HCT116 (cell line): ENCODE measurements around the gene TMTC1. TPM values are rescaled to one million over a fixed set of nuclear protein-coding genes. Genes with fewer than 3 reads are reported as not detected.

Experiments
- ATAC-seq: fragments of 200-7000 bp; cut with Tn5 transposase; 2 replicates; pipeline ENCODE4 v1.9.1; 2020; ENCODE audit warnings: mild to moderate bottlenecking, moderate library complexity
- BruUV-seq: library from RNA; stranded (reverse); fragments of 400-500 nt; replicated peaks from 2 replicates; lab custom pipeline; 2021; lab: Mats Ljungman, UMichigan
- CTCF ChIA-PET: fragments of 300-600 bp; sonication (Branson Sonifier 250); formaldehyde crosslinking; loops from one replicate; lab custom pipeline; 2021; ENCODE audit warnings: antibody characterized with exemption; lab: Charles Lee
- POLR2A ChIA-PET: fragments of 300-600, 350-600 bp; sonication (Branson Sonifier 250); formaldehyde crosslinking; loops from one replicate; lab custom pipeline; 2021; ENCODE audit warnings: antibody characterized with exemption; lab: Charles Lee
- RAD21 ChIA-PET, 2 experiments: fragments of 300-600 bp; sonication (Branson Sonifier 250); formaldehyde crosslinking; loops; one replicate each; lab custom pipeline; 2023; ENCODE audit warnings: low total read pairs in 2 of 2; ENCODE audit not compliant: uncharacterized antibody in 2 of 2, unreplicated experiment in 2 of 2, low non-redundant PET in 1 of 2; lab: Charles Lee
- DNase-seq: peaks from one replicate; pipeline ENCODE4 v3.0.0-alpha.2; 2010; ENCODE audit warnings: low read depth, low spot score
- H2AFZ ChIP-seq: fragments of 200-600 bp; shearing (Covaris generic), sonication (generic); 2 replicates; pipeline ENCODE4 v1.6.1; 2017; ENCODE audit warnings: low read depth, mixed run types, mixed read lengths, antibody characterized with exemption, low read length; ENCODE audit not compliant: poor library complexity, severe bottlenecking
- H3K27ac ChIP-seq: 2 replicates; pipeline ENCODE4 v1.5.1; 2012; ENCODE audit warnings: low read depth, low read length
- H3K27me3 ChIP-seq: fragments of 200-600 bp; sonication (generic); 2 replicates; pipeline ENCODE4 v1.6.1; 2016; ENCODE audit warnings: mixed run types, low read length, mixed read lengths; ENCODE audit not compliant: insufficient read depth
- H3K36me3 ChIP-seq, 2 experiments: fragments of 200-500 bp in 1 of 2; fragments of 200-600 bp in 1 of 2; sonication (Bioruptor generic) in 1 of 2; sonication (generic) in 1 of 2; 2 replicates each; pipeline versions ENCODE4 v1.5.1 to v1.6.1; 2014 to 2016; ENCODE audit warnings: low read length in 2 of 2, inconsistent platforms in 1 of 2, mixed read lengths in 1 of 2, mixed run types in 1 of 2; ENCODE audit not compliant: insufficient read depth in 2 of 2, control insufficient read depth in 1 of 2
- H3K4me1 ChIP-seq, 2 experiments: fragments of 200-600 bp in 1 of 2; sonication (generic) in 1 of 2; 2 replicates each; pipeline versions ENCODE4 v1.5.1 to v1.6.1; 2012 to 2017; ENCODE audit warnings: low read length in 2 of 2, inconsistent platforms in 1 of 2, mild to moderate bottlenecking in 1 of 2, mixed read lengths in 1 of 2, mixed run types in 1 of 2, moderate library complexity in 1 of 2; ENCODE audit not compliant: insufficient read depth in 2 of 2, control insufficient read depth in 1 of 2
- H3K4me2 ChIP-seq: fragments of 200-600 bp; sonication (generic); 2 replicates; pipeline ENCODE4 v1.6.1; 2017; ENCODE audit warnings: mixed run types, low read length, mixed read lengths
- H3K4me3 ChIP-seq, 2 experiments: fragments of 200-600 bp in 1 of 2; sonication (generic) in 1 of 2; replicated peaks in 1 of 2; 2 replicates each; pipeline ENCODE4 v1.5.1; 2011 to 2016; ENCODE audit warnings: low read length in 2 of 2, control low read depth in 1 of 2, low read depth in 1 of 2, mild to moderate bottlenecking in 1 of 2, mixed read lengths in 1 of 2, mixed run types in 1 of 2
- H3K79me2 ChIP-seq: fragments of 200-600 bp; sonication (generic); 2 replicates; pipeline ENCODE4 v1.6.1; 2017; ENCODE audit warnings: mild to moderate bottlenecking, mixed run types, low read length, moderate library complexity, mixed read lengths; ENCODE audit not compliant: insufficient read depth
- H3K9ac ChIP-seq: fragments of 200-600 bp; sonication (generic); 2 replicates; pipeline ENCODE4 v1.6.1; 2016; ENCODE audit warnings: low read length, mixed read lengths
- H3K9me2 ChIP-seq: fragments of 200-600 bp; sonication (generic), shearing (Covaris generic); 2 replicates; pipeline ENCODE4 v1.6.1; 2017; ENCODE audit warnings: mixed run types, mild to moderate bottlenecking, moderate library complexity; ENCODE audit not compliant: insufficient read depth
- H3K9me3 ChIP-seq, 2 experiments: fragments of 200-500 bp in 1 of 2; fragments of 200-600 bp in 1 of 2; sonication (Bioruptor generic) in 1 of 2; sonication (generic) in 1 of 2; 2 replicates each; pipeline ENCODE4 v1.6.1; 2014 to 2017; ENCODE audit warnings: low read length in 2 of 2, mixed read lengths in 2 of 2, inconsistent platforms in 1 of 2, low read depth in 1 of 2, mild to moderate bottlenecking in 1 of 2, mixed run types in 1 of 2, moderate library complexity in 1 of 2; ENCODE audit not compliant: control insufficient read depth in 1 of 2, insufficient read depth in 1 of 2
- H4K20me1 ChIP-seq: fragments of 200-600 bp; sonication (generic), shearing (Covaris generic); 2 replicates; pipeline ENCODE4 v1.6.1; 2017; ENCODE audit warnings: mixed run types, mild to moderate bottlenecking, moderate library complexity; ENCODE audit not compliant: insufficient read depth
- CBX3 ChIP-seq: IDR thresholded peaks from 2 replicates; pipeline ENCODE4 v1.6.1; 2012; ENCODE audit warnings: low read depth
- CEBPB ChIP-seq: IDR thresholded peaks from 2 replicates; pipeline ENCODE4 v1.6.1; 2012; ENCODE audit warnings: low read depth
- CTCF ChIP-seq, 3 experiments: fragments of 200-600 bp in 1 of 3; sonication (generic) in 1 of 3; IDR thresholded peaks in 2 of 3; conservative IDR thresholded peaks in 1 of 3; 2 replicates each; pipeline ENCODE4 v1.5.1; 2012 to 2017; ENCODE audit warnings: low read depth in 2 of 3, low read length in 2 of 3, antibody characterized with exemption in 1 of 3, borderline replicate concordance in 1 of 3, control low read depth in 1 of 3, mild to moderate bottlenecking in 1 of 3, mixed read lengths in 1 of 3, mixed run types in 1 of 3, moderate library complexity in 1 of 3; ENCODE audit not compliant: insufficient read depth in 1 of 3
- EGR1 ChIP-seq: IDR thresholded peaks from 2 replicates; pipeline ENCODE4 v1.6.1; 2012; ENCODE audit warnings: low read depth
- ELF1 ChIP-seq: IDR thresholded peaks from 2 replicates; pipeline ENCODE4 v1.6.1; 2012; ENCODE audit warnings: low read depth, borderline replicate concordance
- EZH2 ChIP-seq: fragments of 200-600 bp; sonication (generic); IDR thresholded peaks from 2 replicates; pipeline ENCODE4 v1.6.1; 2017; ENCODE audit warnings: antibody characterized with exemption, mixed run types
- EZH2phosphoT487 ChIP-seq: fragments of 200-600 bp; IDR thresholded peaks from 2 replicates; pipeline ENCODE4 v1.6.1; 2018; ENCODE audit warnings: antibody characterized with exemption, borderline replicate concordance
- POLR2AphosphoS5 ChIP-seq: IDR thresholded peaks from 2 replicates; pipeline ENCODE4 v1.6.1; 2011; ENCODE audit warnings: mild to moderate bottlenecking, low read depth, low read length, moderate library complexity
- RAD21 ChIP-seq: IDR thresholded peaks from 2 replicates; pipeline ENCODE4 v1.6.1; 2012; ENCODE audit warnings: low read depth, mild to moderate bottlenecking
- SIN3A ChIP-seq: IDR thresholded peaks from 2 replicates; pipeline ENCODE4 v1.6.1; 2012; ENCODE audit warnings: low read depth
- TCF7L2 ChIP-seq: IDR thresholded peaks from 2 replicates; pipeline ENCODE4 v1.7.0; 2011; ENCODE audit warnings: borderline replicate concordance, inconsistent platforms; ENCODE audit not compliant: insufficient read depth, insufficient read length; ENCODE audit errors: extremely low read depth
- intact Hi-C: fragments of 100-400 bp; cut with micrococcal nuclease; formaldehyde crosslinking; loops from 2 replicates; pipeline ENCODE4 v1.10.0; 2022
- total RNA-seq: library from RNA; stranded (reverse); gene quantifications from one replicate; pipeline ENCODE4 v1.2.1, GENCODE V29; 2021; ENCODE audit not compliant: unreplicated experiment

Gene TMTC1
- total RNA-seq, 1 experiment from 2014 or later: 2.0 TPM

GRCh38 chr12:29547151-29547632, 236.6 kb downstream of the TMTC1 start:
- Histone ChIP-seq H3K27me3 (no peaks in the 10 kb centered on the region), H3K9ac (no peak overlapping the region), H3K27ac (no peak overlapping the region), H3K9me3 (no peaks in the 10 kb centered on the region), H4K20me1 (no peaks in the 10 kb centered on the region)
- no peak for ATAC-seq
- CTCF ChIA-PET: no interaction called here
- intact Hi-C loops: no loop called here
- TF ChIP-seq CEBPB: no peak
- TF ChIP-seq POLR2AphosphoS5: no peak
- TF ChIP-seq EGR1: no peak
- TF ChIP-seq RAD21: no peak
- TF ChIP-seq CBX3: no peak
- no peak for TF ChIP-seq EZH2
- no peak for TF ChIP-seq EZH2phosphoT487
- no peak for TF ChIP-seq SIN3A
- TF ChIP-seq, all 23 proteins: peak for 0
- RAD21 ChIA-PET: no interaction called here
- DNase-seq: no peak
- BruUV-seq: no TSS peak
- Histone ChIP-seq H2AFZ (no peak overlapping the region), H3K4me1 (no peaks in the 10 kb centered on the region), H3K4me2 (no peak overlapping the region), H3K79me2 (no peaks in the 10 kb centered on the region), H3K36me3 (no peaks in the 10 kb centered on the region), H3K9me2 (no peaks in the 10 kb centered on the region), H3K4me3 (no peak overlapping the region)
- POLR2A ChIA-PET: no interaction called here

- Histone ChIP-seq H3K79me2 (no peaks in the 10 kb centered on the region), H3K4me2 (no peak overlapping the region), H3K9ac (no peak overlapping the region), H3K36me3 (no peaks in the 10 kb centered on the region), H3K4me3 (no peak overlapping the region), H3K27ac (no peak overlapping the region), H3K4me1 (no peaks in the 10 kb centered on the region), H3K9me3 (no peaks in the 10 kb centered on the region), H3K9me2 (no peaks in the 10 kb centered on the region), H2AFZ (no peak overlapping the region), H4K20me1 (no peaks in the 10 kb centered on the region), H3K27me3 (no peaks in the 10 kb centered on the region)
- ATAC-seq (no peak; the same call in 1 of the 2 replicates), DNase-seq (no peak)
- intact Hi-C loops: no loop called here
- TF ChIP-seq ELF1: no peak
- TF ChIP-seq TCF7L2: no peak
- TF ChIP-seq CTCF (IDR thresholded peaks at IDR 0.05 in 2 of 3, conservative IDR thresholded peaks at IDR 0.05 in 1 of 3; ENCODE audit: borderline replicate concordance in 1 of 3, insufficient read depth in 1 of 3, low read depth in 2 of 3, low read length in 2 of 3): peak in 1 of 3 experiments; percentile 11; a peak in 1 of 6 replicates
- CTCF ChIA-PET: no interaction called here
- POLR2A ChIA-PET: no interaction called here
- BruUV-seq: no TSS peak
- RAD21 ChIA-PET: no interaction called here
Measured at GRCh38 chr12:29546000-29546399, 237.7 kb downstream of the TMTC1 start.
